Immature natural killer cell (primary cell): ENCODE data around the gene WNK1. TPM values are rescaled to one million over a fixed set of nuclear protein-coding genes. Genes with fewer than 3 reads are reported as not detected.
A peak's percentile ranks its signal among the peaks of the same experiment; 100 is the strongest.

Source experiments
- DNase-seq, 3 donors: peaks; one replicate each; pipeline ENCODE4 v3.0.0; 2022; ENCODE audit warnings: mixed read lengths in 1 of 3
- H3K27ac Mint-ChIP-seq, 6 donors: one replicate each; pipeline ENCODE4 v1.8.0; 2020; ENCODE audit warnings: mixed read lengths in 6 of 6, mild to moderate bottlenecking in 5 of 6, inconsistent platforms in 4 of 6, moderate library complexity in 3 of 6
- H3K27me3 Mint-ChIP-seq, 3 donors: one replicate each; pipeline ENCODE4 v1.8.0; 2020 to 2021; ENCODE audit warnings: low read depth in 3 of 3, mild to moderate bottlenecking in 3 of 3, mixed read lengths in 3 of 3, moderate library complexity in 3 of 3, inconsistent platforms in 1 of 3
- H3K36me3 Mint-ChIP-seq, 3 donors: one replicate each; pipeline ENCODE4 v1.8.0; 2020; ENCODE audit warnings: mixed read lengths in 3 of 3, inconsistent platforms in 2 of 3, mild to moderate bottlenecking in 2 of 3
- H3K4me1 Mint-ChIP-seq, 2 donors: one replicate each; pipeline ENCODE4 v1.8.0; 2020; ENCODE audit warnings: inconsistent platforms in 2 of 2, mild to moderate bottlenecking in 2 of 2, mixed read lengths in 2 of 2, moderate library complexity in 1 of 2
- H3K4me3 Mint-ChIP-seq, 5 donors: one replicate each; pipeline ENCODE4 v1.8.0; 2020; ENCODE audit warnings: mild to moderate bottlenecking in 5 of 5, mixed read lengths in 5 of 5, inconsistent platforms in 3 of 5, moderate library complexity in 3 of 5
- H3K9me3 Mint-ChIP-seq, 6 donors: one replicate each; pipeline ENCODE4 v1.8.0; 2020; ENCODE audit warnings: mild to moderate bottlenecking in 6 of 6, mixed read lengths in 6 of 6, inconsistent platforms in 4 of 6, moderate library complexity in 3 of 6
- polyA plus RNA-seq, 3 donors: library from polyadenylated mRNA; unstranded; fragments of 300-500 nt; fragmentation: Illumina TruSeq; gene quantifications; one replicate each; pipeline ENCODE4 v1.2.3, GENCODE V29; 2021

WNK1 gene
- polyA plus RNA-seq, 3 donors from 2014 or later: 7.5 to 46.5 (median 8.6) TPM

- Mint-ChIP-seq H3K27me3 (peaks cover 0 to 10% (median 5%) of the 10 kb centered on the region in 3 donors), H3K9me3 (no peaks in the 10 kb centered on the region), H3K27ac (peak overlapping the region in 5 of 6 donors; percentile 40 to 84 (median 49)), H3K4me3 (no peak overlapping the region), H3K4me1 (peaks cover 24 to 25% of the 10 kb centered on the region in 2 donors), H3K36me3 (peaks cover 6 to 46% (median 19%) of the 10 kb centered on the region in 3 donors)
- no peak for DNase-seq
Measured at GRCh38 chr12:909861-910260, 157.5 kb downstream of the WNK1 start.

- peaks cover 0 to 6% (median 5%) of the 10 kb centered on the region in 3 donors for H3K27me3 Mint-ChIP-seq
- H3K27ac Mint-ChIP-seq: peak overlapping the region in 2 of 6 donors; percentile 73 to 77
- no peak for DNase-seq
- H3K4me1 Mint-ChIP-seq: peaks cover 24 to 25% of the 10 kb centered on the region in 2 donors
- peaks cover 6 to 46% (median 19%) of the 10 kb centered on the region in 3 donors for H3K36me3 Mint-ChIP-seq
- H3K4me3 Mint-ChIP-seq: no peak overlapping the region
- H3K9me3 Mint-ChIP-seq: no peaks in the 10 kb centered on the region
Measured at GRCh38 chr12:910416-910815, 158.0 kb downstream of the WNK1 start.

DNA sequence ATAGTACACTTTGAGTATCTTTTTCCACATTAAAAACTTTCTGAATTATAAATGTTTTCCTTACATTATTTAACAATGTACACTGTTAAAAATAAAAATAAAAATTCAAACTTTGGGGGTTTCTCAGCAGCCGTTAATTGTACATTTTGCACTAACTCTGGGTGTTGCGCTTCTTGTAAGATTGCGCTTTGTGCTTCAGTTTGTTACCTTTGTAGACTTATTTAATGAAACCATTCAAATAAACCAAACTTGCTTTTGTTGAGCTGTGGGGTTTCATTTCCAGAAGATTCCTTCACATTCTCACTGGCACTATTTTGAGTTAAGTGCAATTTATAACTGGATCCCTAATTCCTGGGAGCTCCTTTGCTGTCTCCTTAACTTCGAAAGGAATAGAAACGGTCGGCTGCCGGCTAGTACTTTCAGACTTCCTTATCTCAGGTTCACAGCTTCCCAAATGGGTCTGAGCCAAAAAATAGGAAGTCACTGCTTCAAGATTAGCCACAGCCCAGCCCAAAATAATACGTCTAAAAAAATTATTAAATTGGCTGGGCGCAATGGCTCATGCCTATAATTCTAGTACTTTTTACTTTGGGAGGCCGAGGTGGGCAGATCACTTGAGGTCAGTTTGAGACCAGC lies 158.9 kb downstream of the WNK1 start:
- DNase-seq: no peak
- H3K9me3 Mint-ChIP-seq: no peaks in the 10 kb centered on the region
- H3K4me3 Mint-ChIP-seq: no peak overlapping the region
- H3K27me3 Mint-ChIP-seq: peaks cover 0 to 5% (median 4%) of the 10 kb centered on the region in 3 donors
- H3K27ac Mint-ChIP-seq: no peak overlapping the region
- H3K36me3 Mint-ChIP-seq: peaks cover 6 to 42% (median 19%) of the 10 kb centered on the region in 3 donors
- H3K4me1 Mint-ChIP-seq: peaks cover 20 to 25% of the 10 kb centered on the region in 2 donors

GRCh38 chr12:912466-913235 lies 160.3 kb downstream of the WNK1 start:
- Mint-ChIP-seq H3K36me3 (peaks cover 12 to 46% (median 19%) of the 10 kb centered on the region in 3 donors), H3K4me1 (peaks cover 21 to 32% of the 10 kb centered on the region in 2 donors), H3K27me3 (peaks cover 0 to 5% (median 4%) of the 10 kb centered on the region in 3 donors), H3K9me3 (no peaks in the 10 kb centered on the region), H3K4me3 (no peak overlapping the region), H3K27ac (peak overlapping the region in 2 of 6 donors; percentile 17 to 34)
- DNase-seq: no peak

DNA sequence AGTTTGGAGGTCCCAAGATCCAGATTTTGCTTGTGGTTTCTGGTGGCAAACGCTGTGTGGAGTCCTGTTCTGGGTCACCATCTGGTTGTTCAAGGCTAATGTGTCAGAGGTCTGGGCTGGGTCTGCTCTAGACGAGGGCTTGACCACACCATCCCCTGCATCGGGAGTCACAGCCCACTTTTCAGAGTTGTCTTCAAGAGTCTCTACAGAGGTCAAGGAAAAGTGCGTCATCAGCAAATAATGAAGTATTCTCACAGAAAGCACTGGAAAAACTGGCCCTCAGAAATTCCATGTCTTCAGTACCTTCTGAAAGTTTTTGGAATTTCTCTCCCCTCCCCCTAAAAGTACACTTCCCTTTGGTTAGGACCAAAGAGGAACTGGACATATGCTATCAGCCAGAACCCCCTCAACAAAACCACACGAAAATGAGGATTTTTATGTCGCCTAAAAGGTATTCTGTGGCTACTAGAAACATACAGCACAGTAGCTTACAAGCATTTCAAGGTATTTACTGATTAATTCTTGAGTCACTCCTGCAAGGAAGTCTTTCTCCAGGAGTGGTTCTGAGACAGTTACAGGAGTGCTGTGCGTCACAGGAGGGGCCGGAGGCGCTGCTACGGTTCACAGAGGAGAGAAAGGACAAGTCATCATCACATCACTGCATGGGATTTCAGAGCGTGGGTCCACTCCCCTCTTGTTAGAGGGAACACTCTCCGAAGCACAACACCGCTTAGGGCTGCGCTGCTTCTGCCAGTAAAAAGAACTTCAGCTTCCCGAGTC lies 161.7 kb downstream of the WNK1 start:
- Mint-ChIP-seq H3K27me3 (peaks cover 0 to 5% (median 4%) of the 10 kb centered on the region in 3 donors), H3K27ac (peak overlapping the region; percentile 63 to 82 (median 77)), H3K36me3 (peaks cover 11 to 46% (median 17%) of the 10 kb centered on the region in 3 donors), H3K4me3 (no peak overlapping the region), H3K4me1 (peaks cover 21 to 32% of the 10 kb centered on the region in 2 donors), H3K9me3 (no peaks in the 10 kb centered on the region)
- DNase-seq: no peak

- peak in 2 of 3 donors; percentile 17 to 18 for DNase-seq
- Mint-ChIP-seq H3K9me3 (no peaks in the 10 kb centered on the region), H3K4me1 (peaks cover 21 to 32% of the 10 kb centered on the region in 2 donors), H3K27me3 (peaks cover 0 to 5% (median 1%) of the 10 kb centered on the region in 3 donors), H3K27ac (peak overlapping the region; percentile 50 to 90 (median 77)), H3K36me3 (peaks cover 11 to 37% (median 12%) of the 10 kb centered on the region in 3 donors), H3K4me3 (peak overlapping the region in 4 of 5 donors; percentile 4 to 16 (median 10))
Measured at GRCh38 chr12:915090-915489, 162.7 kb downstream of the WNK1 start.

- peaks cover 0 to 5% (median 1%) of the 10 kb centered on the region in 3 donors for H3K27me3 Mint-ChIP-seq
- no peaks in the 10 kb centered on the region for H3K9me3 Mint-ChIP-seq
- no peak for DNase-seq
- H3K4me3 Mint-ChIP-seq: peak overlapping the region in 3 of 5 donors; percentile 20 to 47 (median 43)
- peak overlapping the region in 2 of 6 donors; percentile 68 to 79 for H3K27ac Mint-ChIP-seq
- peaks cover 15 to 35% (median 18%) of the 10 kb centered on the region in 3 donors for H3K36me3 Mint-ChIP-seq
- peaks cover 21 to 32% of the 10 kb centered on the region in 2 donors for H3K4me1 Mint-ChIP-seq
Measured at GRCh38 chr12:916240-916639, 163.9 kb downstream of the WNK1 start.

- Mint-ChIP-seq H3K27ac (peak overlapping the region in 4 of 6 donors; percentile 21 to 74 (median 44)), H3K9me3 (no peaks in the 10 kb centered on the region), H3K27me3 (peaks cover 0 to 5% (median 1%) of the 10 kb centered on the region in 3 donors), H3K4me3 (peak overlapping the region in 2 of 5 donors; percentile 21 to 41), H3K4me1 (peaks cover 21 to 32% of the 10 kb centered on the region in 2 donors), H3K36me3 (peaks cover 15 to 35% (median 18%) of the 10 kb centered on the region in 3 donors)
- no peak for DNase-seq
Measured at GRCh38 chr12:916712-917445, 164.5 kb downstream of the WNK1 start.

GRCh38 chr12:920676-921075 lies 168.3 kb downstream of the WNK1 start:
- peaks cover 0 to 4% (median 3%) of the 10 kb centered on the region in 3 donors for H3K27me3 Mint-ChIP-seq
- H3K9me3 Mint-ChIP-seq: no peaks in the 10 kb centered on the region
- DNase-seq: no peak
- no peak overlapping the region for H3K4me3 Mint-ChIP-seq
- H3K4me1 Mint-ChIP-seq: peaks cover 7 to 16% of the 10 kb centered on the region in 2 donors
- H3K27ac Mint-ChIP-seq: peak overlapping the region in 2 of 6 donors; percentile 7 to 9
- H3K36me3 Mint-ChIP-seq: peaks cover 22 to 41% (median 25%) of the 10 kb centered on the region in 3 donors

DNA sequence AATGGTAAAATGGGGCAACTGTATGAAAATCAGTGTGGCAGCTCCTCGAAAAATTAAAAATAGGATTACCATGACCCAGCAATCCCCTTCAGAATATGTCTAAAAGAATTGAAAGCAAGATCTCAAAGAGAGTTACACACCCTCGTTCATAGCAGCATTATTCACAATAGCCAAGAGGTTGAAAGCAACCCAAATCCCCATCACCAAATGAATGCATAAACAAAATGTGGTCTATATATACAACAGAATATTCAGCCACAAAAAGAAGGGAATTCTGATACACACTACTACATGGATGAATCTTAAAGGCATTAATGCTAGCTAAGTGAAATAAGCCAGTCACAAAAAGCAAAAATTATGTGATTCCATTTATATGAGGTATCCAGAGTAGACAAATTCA lies 169.9 kb downstream of the WNK1 start:
- DNase-seq: no peak
- Mint-ChIP-seq H3K4me1 (no peaks in the 10 kb centered on the region), H3K4me3 (no peak overlapping the region), H3K36me3 (peaks cover 21 to 41% (median 25%) of the 10 kb centered on the region in 3 donors), H3K27ac (peak overlapping the region in 3 of 6 donors; percentile 10 to 32 (median 10)), H3K27me3 (peaks cover 0 to 4% (median 3%) of the 10 kb centered on the region in 3 donors), H3K9me3 (no peaks in the 10 kb centered on the region)

DNA sequence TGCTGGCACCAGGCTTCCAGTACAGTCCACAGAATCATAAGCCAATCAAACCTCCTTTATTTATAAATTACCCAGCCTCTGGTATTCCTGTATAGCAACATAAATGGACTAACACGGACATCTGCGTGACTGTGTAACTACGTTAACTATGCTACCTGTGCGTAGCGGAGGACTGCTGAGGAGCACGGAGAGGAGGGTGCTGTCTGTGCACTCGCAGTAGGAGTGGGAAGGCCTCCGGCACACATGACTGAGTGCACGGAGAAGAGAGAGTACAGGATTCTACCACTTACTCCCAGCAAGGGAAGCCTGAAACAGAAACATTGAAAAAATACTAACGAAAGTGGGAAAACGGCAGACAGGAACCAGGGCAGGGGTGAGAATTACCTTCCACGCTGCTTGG lies 174.3 kb downstream of the WNK1 start:
- peaks cover 17 to 48% (median 21%) of the 10 kb centered on the region in 3 donors for H3K36me3 Mint-ChIP-seq
- H3K4me3 Mint-ChIP-seq: no peak overlapping the region
- DNase-seq: no peak
- H3K9me3 Mint-ChIP-seq: no peaks in the 10 kb centered on the region
- H3K4me1 Mint-ChIP-seq: no peaks in the 10 kb centered on the region
- peak overlapping the region in 1 of 6 donors; percentile 49 for H3K27ac Mint-ChIP-seq
- peaks cover 0 to 4% (median 2%) of the 10 kb centered on the region in 3 donors for H3K27me3 Mint-ChIP-seq

GRCh38 chr12:931060-931459 lies 178.7 kb downstream of the WNK1 start:
- H3K36me3 Mint-ChIP-seq: peaks cover 14 to 36% (median 18%) of the 10 kb centered on the region in 3 donors
- DNase-seq: no peak
- H3K9me3 Mint-ChIP-seq: no peaks in the 10 kb centered on the region
- H3K27ac Mint-ChIP-seq: no peak overlapping the region
- no peak overlapping the region for H3K4me3 Mint-ChIP-seq
- no peaks in the 10 kb centered on the region for H3K4me1 Mint-ChIP-seq
- peaks cover 0 to 1% (median 0%) of the 10 kb centered on the region in 3 donors for H3K27me3 Mint-ChIP-seq
